A549 (cell line): ENCODE measurements around the gene MOK. TPM values are rescaled to one million over a fixed set of nuclear protein-coding genes. Genes with fewer than 3 reads are reported as not detected.

Source experiments
- ATAC-seq, 2 experiments: fragments of 200-7000 bp in 1 of 2; fragments of >200 bp in 1 of 2; cut with Nextera tagmentation in 1 of 2; cut with Tn5 transposase in 1 of 2; 3 replicates each; pipeline versions ENCODE4 v1.8.0 to v1.9.1; 2018 to 2020; ENCODE audit warnings: mild to moderate bottlenecking in 1 of 2, moderate library complexity in 1 of 2
- CTCF ChIA-PET: fragments of 300-600 bp; sonication (Branson Sonifier 250); formaldehyde crosslinking; extraction: SDS; loops from one replicate; lab custom pipeline; 2021; ENCODE audit warnings: antibody characterized with exemption, inconsistent platforms; lab: Yijun Ruan, JAX
- POLR2A ChIA-PET: fragments of 350-600 bp; formaldehyde crosslinking; extraction: SDS; loops from one replicate; lab custom pipeline; 2021; ENCODE audit warnings: antibody characterized with exemption, inconsistent platforms; lab: Yijun Ruan, JAX
- DNase-seq, 2 experiments: peaks; one replicate each; pipeline versions ENCODE4 v3.0.0 to v3.0.0-alpha.2; 2011 to 2016; ENCODE audit warnings: low read depth in 1 of 2, low spot score in 1 of 2
- FAIRE-seq: peaks from 2 replicates; lab custom pipeline; 2011; peaks lifted over from hg19 to GRCh38; lab: Jason Lieb, UNC
- H3K27ac ChIP-seq, 2 experiments: fragments of >200 bp; sonication (Bioruptor Twin); formaldehyde crosslinking; 3 replicates each; pipeline ENCODE4 v1.5.1; 2016 to 2017
- H3K4me1 ChIP-seq: fragments of >200 bp; sonication (Bioruptor Twin); formaldehyde crosslinking; 3 replicates; pipeline ENCODE4 v1.6.1; 2016
- H3K4me2 ChIP-seq: fragments of >200 bp; sonication (Bioruptor Twin); formaldehyde crosslinking; 3 replicates; pipeline ENCODE4 v1.6.1; 2016
- H3K4me3 ChIP-seq: fragments of >200 bp; sonication (Bioruptor Twin); formaldehyde crosslinking; 3 replicates; pipeline ENCODE4 v1.5.1; 2016
- H3K9me3 ChIP-seq: fragments of >200 bp; sonication (Bioruptor Twin); formaldehyde crosslinking; 3 replicates; pipeline ENCODE4 v1.6.1; 2016
- BHLHE40 ChIP-seq: IDR thresholded peaks from 2 replicates; pipeline ENCODE4 v1.6.1; 2012; ENCODE audit warnings: low read depth, low read length, inconsistent platforms
- E2F6 ChIP-seq: IDR thresholded peaks from 2 replicates; pipeline ENCODE4 v1.6.1; 2012; ENCODE audit warnings: low read depth, borderline replicate concordance
- EHF ChIP-seq: fragments of 250-450 bp; sonication (Bioruptor Pico); IDR thresholded peaks from 2 replicates; pipeline ENCODE4 v1.5.0; 2020; ENCODE audit warnings: mild to moderate bottlenecking
- ESRRA ChIP-seq: fragments of 150-350 bp; IDR thresholded peaks from 2 replicates; pipeline ENCODE4 v1.6.1; 2014; ENCODE audit warnings: mild to moderate bottlenecking, low read length, borderline replicate concordance
- FOSB ChIP-seq: fragments of 250-450 bp; sonication (Bioruptor Pico); IDR thresholded peaks from 2 replicates; pipeline ENCODE4 v1.5.0; 2020; ENCODE audit warnings: mild to moderate bottlenecking, moderate library complexity
- FOSL2 ChIP-seq, 2 experiments: fragments of 450-650 bp in 1 of 2; fragments of >200 bp in 1 of 2; sonication (Bioruptor Twin) in 1 of 2; formaldehyde crosslinking; IDR thresholded peaks; 2 replicates each; pipeline versions ENCODE4 v1.5.0 to v1.6.1; 2016 to 2020; ENCODE audit warnings: mild to moderate bottlenecking in 1 of 2, moderate library complexity in 1 of 2
- GATA3 ChIP-seq: IDR thresholded peaks from 2 replicates; pipeline ENCODE4 v1.6.1; 2012; ENCODE audit warnings: borderline replicate concordance
- HEYL ChIP-seq: fragments of 250-450 bp; sonication (Bioruptor Pico); IDR thresholded peaks from 2 replicates; pipeline ENCODE4 v1.8.0; 2021; ENCODE audit warnings: mild to moderate bottlenecking, moderate library complexity
- HOXA7 ChIP-seq: fragments of 250-450 bp; sonication (Bioruptor Pico); IDR thresholded peaks from 2 replicates; pipeline ENCODE4 v1.5.0; 2020; ENCODE audit warnings: mild to moderate bottlenecking, moderate library complexity
- HOXB13 ChIP-seq: fragments of 250-450 bp; sonication (Bioruptor Pico); IDR thresholded peaks from 2 replicates; pipeline ENCODE4 v1.5.0; 2020; ENCODE audit warnings: low read depth, mild to moderate bottlenecking, moderate library complexity
- HOXB5 ChIP-seq: fragments of 250-450 bp; sonication (Bioruptor Pico); IDR thresholded peaks from 2 replicates; pipeline ENCODE4 v1.5.0; 2020; ENCODE audit warnings: mild to moderate bottlenecking, moderate library complexity
- KDM1A ChIP-seq: fragments of 200-600 bp; sonication (generic); IDR thresholded peaks from 2 replicates; pipeline ENCODE4 v1.6.1; 2016; ENCODE audit warnings: low read depth, mild to moderate bottlenecking
- MAZ ChIP-seq: fragments of 150-350 bp; IDR thresholded peaks from 2 replicates; pipeline ENCODE4 v1.6.1; 2014; ENCODE audit warnings: antibody characterized with exemption, low read depth, low read length, borderline replicate concordance
- MYC ChIP-seq: IDR thresholded peaks from 2 replicates; pipeline ENCODE4 v1.6.1; 2012; ENCODE audit warnings: mild to moderate bottlenecking, inconsistent platforms, low read length, improper control_type of control experiment, borderline replicate concordance
- NFE2L2 ChIP-seq: fragments of 150-350 bp; conservative IDR thresholded peaks from 2 replicates; pipeline ENCODE4 v1.6.1; 2014; ENCODE audit warnings: low read length
- NR3C1 ChIP-seq: fragments of >200 bp; sonication (Bioruptor Twin); formaldehyde crosslinking; IDR thresholded peaks from 3 replicates; pipeline ENCODE4 v1.6.1; 2017
- PHF8 ChIP-seq: fragments of 200-600 bp; sonication (generic); IDR thresholded peaks from 2 replicates; pipeline ENCODE4 v1.6.1; 2016; ENCODE audit warnings: low read depth, mild to moderate bottlenecking, antibody characterized with exemption, moderate library complexity, borderline replicate concordance
- POLR2AphosphoS2 ChIP-seq: conservative IDR thresholded peaks from 2 replicates; pipeline ENCODE4 v1.6.1; 2012; ENCODE audit warnings: low read length, improper control_type of control experiment, inconsistent platforms
- RAD21 ChIP-seq, 2 experiments: fragments of >200 bp in 1 of 2; sonication (Bioruptor Twin) in 1 of 2; formaldehyde crosslinking in 1 of 2; IDR thresholded peaks in 1 of 2; conservative IDR thresholded peaks in 1 of 2; 2 replicates in 1 of 2; 3 replicates in 1 of 2; pipeline ENCODE4 v1.6.1; 2012 to 2018; ENCODE audit warnings: inconsistent platforms in 1 of 2
- RARB ChIP-seq: fragments of 250-450 bp; sonication (Bioruptor Pico); IDR thresholded peaks from 2 replicates; pipeline ENCODE4 v1.8.0; 2021; ENCODE audit warnings: mild to moderate bottlenecking, moderate library complexity
- RCOR1 ChIP-seq: fragments of 150-350 bp; IDR thresholded peaks from 2 replicates; pipeline ENCODE4 v1.6.1; 2014; ENCODE audit warnings: antibody characterized with exemption, low read length, low read depth
- RFX5 ChIP-seq: fragments of 450-650 bp; IDR thresholded peaks from 2 replicates; pipeline ENCODE4 v1.7.1; 2014; ENCODE audit warnings: antibody characterized with exemption, mild to moderate bottlenecking, moderate library complexity
- TP53 ChIP-seq: fragments of 250-450 bp; sonication (Bioruptor Pico); IDR thresholded peaks from 2 replicates; pipeline ENCODE4 v1.5.0; 2021; ENCODE audit warnings: mild to moderate bottlenecking, moderate library complexity
- WGBS: methylation state at CpG from one replicate; pipeline ENCODE4 v1.1.6; 2017; ENCODE audit errors: missing lambda C conversion rate; 5-methylcytosine and 5-hydroxymethylcytosine counted together
- polyA plus RNA-seq, 4 experiments: library from polyadenylated mRNA; depleted of rRNA in 3 of 4; stranded (reverse); fragments of >200 nt; fragmentation: RNase III in 1 of 4; extraction: RNeasy Plus Mini Kit Qiagen cat#74134 plus additional on column Dnase treatment in 1 of 4; gene quantifications; 2 replicates in 3 of 4; 3 replicates in 1 of 4; pipeline ENCODE4 v1.2.3, GENCODE V29; 2011 to 2017
- TF ChIP-seq, protein P1 (sequence below): IDR thresholded peaks from 2 replicates; pipeline ENCODE4 v1.6.1; 2012
- TF ChIP-seq, protein P2 (sequence below): fragments of 250-450 bp; sonication (Bioruptor Pico); IDR thresholded peaks from 2 replicates; pipeline ENCODE4 v1.5.0; 2020; ENCODE audit warnings: low read depth, mild to moderate bottlenecking, moderate library complexity
- TF ChIP-seq, protein P3 (sequence below): fragments of 200-600 bp; sonication (generic); IDR thresholded peaks from 2 replicates; pipeline ENCODE4 v1.6.1; 2016; ENCODE audit warnings: antibody characterized with exemption, mild to moderate bottlenecking, moderate library complexity
- TF ChIP-seq, protein P4 (sequence below): IDR thresholded peaks from 2 replicates; pipeline ENCODE4 v1.6.1; 2012

The MOK gene
- polyA plus RNA-seq, 2 of the 4 experiments (the other 2 are of a cell fraction): 12.6 to 18.5 TPM

DNA sequence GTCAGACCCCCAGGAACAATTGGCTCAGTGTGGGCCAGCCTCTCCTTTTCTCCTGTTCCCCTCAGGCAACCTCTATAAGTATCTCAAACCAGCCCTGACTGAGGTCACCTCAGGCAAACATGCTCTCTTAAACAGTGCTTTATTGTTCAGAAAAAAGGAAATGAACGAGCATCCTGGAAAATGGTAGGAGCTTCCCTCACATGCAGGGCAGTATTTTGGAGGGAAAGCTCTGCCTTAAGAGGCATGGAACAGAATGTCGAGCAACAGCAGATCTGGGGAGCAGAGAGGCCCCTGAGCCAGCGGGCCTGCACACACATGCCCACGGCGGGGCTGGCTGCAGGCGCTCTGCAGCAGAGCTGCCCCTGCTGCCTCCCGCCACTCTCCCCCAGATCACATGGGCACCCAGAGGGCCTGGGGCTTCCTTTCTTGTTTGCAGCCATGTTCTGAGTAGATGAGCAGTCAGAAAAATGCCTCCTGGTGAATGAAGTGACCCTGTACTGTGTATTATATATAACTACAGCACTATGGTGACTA, 42.0 kb downstream of the MOK start:
- peaks cover 16% of the 10 kb centered on the region for H3K4me1 ChIP-seq
- H3K4me2 ChIP-seq: peak overlapping the region; percentile 31
- no peak overlapping the region for H3K4me3 ChIP-seq
- TF ChIP-seq, protein P1, sequence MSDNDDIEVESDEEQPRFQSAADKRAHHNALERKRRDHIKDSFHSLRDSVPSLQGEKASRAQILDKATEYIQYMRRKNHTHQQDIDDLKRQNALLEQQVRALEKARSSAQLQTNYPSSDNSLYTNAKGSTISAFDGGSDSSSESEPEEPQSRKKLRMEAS: peak; percentile 80; the same call in 1 of the 2 replicates
- TF ChIP-seq E2F6 (peak; percentile 86), HOXA7 (CRISPR knock-in tag) (no peak), GATA3 (no peak), FOSB (CRISPR knock-in tag) (no peak), FOSL2 (IDR thresholded peaks at IDR 0.05) (no peak), FOSL2 (CRISPR knock-in tag; IDR thresholded peaks at IDR 0.05) (peak; percentile 18; the same call in 1 of the 2 replicates), NFE2L2 (no peak), KDM1A (no peak)
- TF ChIP-seq, protein P2, sequence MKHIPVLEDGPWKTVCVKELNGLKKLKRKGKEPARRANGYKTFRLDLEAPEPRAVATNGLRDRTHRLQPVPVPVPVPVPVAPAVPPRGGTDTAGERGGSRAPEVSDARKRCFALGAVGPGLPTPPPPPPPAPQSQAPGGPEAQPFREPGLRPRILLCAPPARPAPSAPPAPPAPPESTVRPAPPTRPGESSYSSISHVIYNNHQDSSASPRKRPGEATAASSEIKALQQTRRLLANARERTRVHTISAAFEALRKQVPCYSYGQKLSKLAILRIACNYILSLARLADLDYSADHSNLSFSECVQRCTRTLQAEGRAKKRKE (CRISPR knock-in tag): no peak
- no peak for FAIRE-seq
- peak; percentile 59 to 83; a peak in 5 of 6 replicates for ATAC-seq
- DNase-seq: peak; percentile 33 to 54
- H3K9me3 ChIP-seq: no peaks in the 10 kb centered on the region
- WGBS: 53% methylated on average over 7 of the region's 7 CpGs
- ChIA-PET CTCF (interaction anchor here (1.4 kb wide), 1 partner anchor 9 kb away, joined by 4 read pairs; no protein-coding TSS in a partner anchor), POLR2A (no interaction called here)
- peak overlapping the region; percentile 47 to 86; a peak in 4 of 6 replicates for H3K27ac ChIP-seq

DNA sequence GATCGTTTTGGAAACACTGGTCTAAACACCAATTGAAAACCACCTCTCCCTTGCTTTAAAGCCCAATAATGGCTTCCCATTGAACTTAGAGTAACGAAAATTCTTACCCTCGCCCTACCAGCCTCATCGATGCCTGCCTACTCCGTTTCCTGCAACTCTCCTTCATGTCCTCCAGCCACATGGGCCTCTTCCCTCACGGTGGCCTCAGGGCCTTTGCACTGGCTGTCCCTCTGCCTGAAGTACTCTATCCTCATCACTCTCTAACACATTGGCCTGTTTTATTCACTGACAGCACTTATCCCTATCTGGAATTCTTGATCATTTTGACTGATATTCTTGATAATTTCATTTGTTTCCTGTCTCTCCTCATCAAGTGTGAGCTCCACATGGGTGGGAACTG, 46.8 kb downstream of the MOK start:
- no peak for DNase-seq
- POLR2A ChIA-PET: no interaction called here
- ATAC-seq: no peak
- CTCF ChIA-PET: no interaction called here
- 88% methylated on average over 6 of the region's 6 CpGs for WGBS
- Histone ChIP-seq H3K9me3 (no peaks in the 10 kb centered on the region), H3K4me1 (peaks cover 28% of the 10 kb centered on the region), H3K27ac (peak overlapping the region in 1 of 2 experiments; percentile 2; a peak in 1 of 6 replicates), H3K4me3 (no peak overlapping the region), H3K4me2 (no peak overlapping the region)
- no peak for FAIRE-seq
- no peak for TF ChIP-seq KDM1A
- no peak for TF ChIP-seq HOXB13 (CRISPR knock-in tag)
- TF ChIP-seq MYC: no peak
- no peak for TF ChIP-seq BHLHE40
- TF ChIP-seq RAD21 (conservative IDR thresholded peaks at IDR 0.05 in 1 of 2, IDR thresholded peaks at IDR 0.05 in 1 of 2): no peak
- no peak for TF ChIP-seq RARB (CRISPR knock-in tag)
- TF ChIP-seq RCOR1: no peak
- TF ChIP-seq RFX5: no peak
- no peak for TF ChIP-seq TP53 (CRISPR knock-in tag)
- no peak for TF ChIP-seq HEYL (CRISPR knock-in tag)
- no peak for TF ChIP-seq EHF (CRISPR knock-in tag)
- TF ChIP-seq MAZ: no peak
- no peak for TF ChIP-seq E2F6

- FAIRE-seq: no peak
- H3K27ac ChIP-seq: peak overlapping the region; percentile 83 to 89; a peak in 5 of 6 replicates
- no peak for DNase-seq
- ChIA-PET CTCF (interaction anchor here (0.6 to 3.2 kb wide), 4 partner anchors 9 to 516 kb away, joined by 3 to 15 read pairs (median 3); no protein-coding TSS in a partner anchor), POLR2A (no interaction called here)
- no peak overlapping the region for H3K4me3 ChIP-seq
- H3K9me3 ChIP-seq: no peaks in the 10 kb centered on the region
- H3K4me1 ChIP-seq: peaks cover 15% of the 10 kb centered on the region
- no peak for ATAC-seq
- H3K4me2 ChIP-seq: no peak overlapping the region
- 97% methylated on average over 9 of the region's 9 CpGs for WGBS
- no peak for TF ChIP-seq NR3C1
- TF ChIP-seq ESRRA: no peak
- TF ChIP-seq, protein P3, sequence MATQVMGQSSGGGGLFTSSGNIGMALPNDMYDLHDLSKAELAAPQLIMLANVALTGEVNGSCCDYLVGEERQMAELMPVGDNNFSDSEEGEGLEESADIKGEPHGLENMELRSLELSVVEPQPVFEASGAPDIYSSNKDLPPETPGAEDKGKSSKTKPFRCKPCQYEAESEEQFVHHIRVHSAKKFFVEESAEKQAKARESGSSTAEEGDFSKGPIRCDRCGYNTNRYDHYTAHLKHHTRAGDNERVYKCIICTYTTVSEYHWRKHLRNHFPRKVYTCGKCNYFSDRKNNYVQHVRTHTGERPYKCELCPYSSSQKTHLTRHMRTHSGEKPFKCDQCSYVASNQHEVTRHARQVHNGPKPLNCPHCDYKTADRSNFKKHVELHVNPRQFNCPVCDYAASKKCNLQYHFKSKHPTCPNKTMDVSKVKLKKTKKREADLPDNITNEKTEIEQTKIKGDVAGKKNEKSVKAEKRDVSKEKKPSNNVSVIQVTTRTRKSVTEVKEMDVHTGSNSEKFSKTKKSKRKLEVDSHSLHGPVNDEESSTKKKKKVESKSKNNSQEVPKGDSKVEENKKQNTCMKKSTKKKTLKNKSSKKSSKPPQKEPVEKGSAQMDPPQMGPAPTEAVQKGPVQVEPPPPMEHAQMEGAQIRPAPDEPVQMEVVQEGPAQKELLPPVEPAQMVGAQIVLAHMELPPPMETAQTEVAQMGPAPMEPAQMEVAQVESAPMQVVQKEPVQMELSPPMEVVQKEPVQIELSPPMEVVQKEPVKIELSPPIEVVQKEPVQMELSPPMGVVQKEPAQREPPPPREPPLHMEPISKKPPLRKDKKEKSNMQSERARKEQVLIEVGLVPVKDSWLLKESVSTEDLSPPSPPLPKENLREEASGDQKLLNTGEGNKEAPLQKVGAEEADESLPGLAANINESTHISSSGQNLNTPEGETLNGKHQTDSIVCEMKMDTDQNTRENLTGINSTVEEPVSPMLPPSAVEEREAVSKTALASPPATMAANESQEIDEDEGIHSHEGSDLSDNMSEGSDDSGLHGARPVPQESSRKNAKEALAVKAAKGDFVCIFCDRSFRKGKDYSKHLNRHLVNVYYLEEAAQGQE: no peak
- no peak for TF ChIP-seq HOXB5
- no peak for TF ChIP-seq PHF8
- no peak for TF ChIP-seq EHF (CRISPR knock-in tag)
- TF ChIP-seq POLR2AphosphoS2: no peak
- TF ChIP-seq HOXB13 (CRISPR knock-in tag): no peak
- TF ChIP-seq NFE2L2: no peak
- TF ChIP-seq, protein P4, sequence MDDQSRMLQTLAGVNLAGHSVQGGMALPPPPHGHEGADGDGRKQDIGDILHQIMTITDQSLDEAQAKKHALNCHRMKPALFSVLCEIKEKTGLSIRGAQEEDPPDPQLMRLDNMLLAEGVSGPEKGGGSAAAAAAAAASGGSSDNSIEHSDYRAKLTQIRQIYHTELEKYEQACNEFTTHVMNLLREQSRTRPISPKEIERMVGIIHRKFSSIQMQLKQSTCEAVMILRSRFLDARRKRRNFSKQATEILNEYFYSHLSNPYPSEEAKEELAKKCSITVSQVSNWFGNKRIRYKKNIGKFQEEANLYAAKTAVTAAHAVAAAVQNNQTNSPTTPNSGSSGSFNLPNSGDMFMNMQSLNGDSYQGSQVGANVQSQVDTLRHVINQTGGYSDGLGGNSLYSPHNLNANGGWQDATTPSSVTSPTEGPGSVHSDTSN: no peak
These were observed 48.2 kb downstream of the MOK start for GRCh38 chr14:102256716-102257115.
